Sciatic nerve (tissue), 2 donors: Measurements from ENCODE around the gene RFX4. TPM values are rescaled to one million over a fixed set of nuclear protein-coding genes. Genes with fewer than 3 reads are reported as not detected.
"Not testable (repeated sequence)": the region's sequence is repeated elsewhere in the genome, so short reads cannot be mapped to it uniquely, and the experiment has no call there.

ENCODE experiments used
- ATAC-seq: fragments of 200-7000 bp; cut with Tn5 transposase; one replicate; pipeline ENCODE4 v1.9.1; 2020; ENCODE audit warnings: mild to moderate bottlenecking, moderate library complexity
- DNase-seq: peaks from one replicate; pipeline ENCODE4 v3.0.0-alpha.2; 2020; ENCODE audit warnings: low spot score
- intact Hi-C: fragments of 100-400 bp; cut with DNase I; formaldehyde crosslinking; loops from one replicate; pipeline ENCODE4 v1.14.2; 2022
- total RNA-seq: library from RNA; stranded (reverse); fragmentation: NEBNext Ultra II Directional; extraction: Animal tissue kit (Norgen Biotek cat#: 25700); gene quantifications from one replicate; pipeline ENCODE4 v1.2.1, GENCODE V29; 2021
- donor health status: DM: no; HTN: no; CAD: no.
- donor health status: DM: no; HTN: no; CAD: no.

Gene RFX4
- total RNA-seq, 1 donor from 2014 or later, result not detected

DNA sequence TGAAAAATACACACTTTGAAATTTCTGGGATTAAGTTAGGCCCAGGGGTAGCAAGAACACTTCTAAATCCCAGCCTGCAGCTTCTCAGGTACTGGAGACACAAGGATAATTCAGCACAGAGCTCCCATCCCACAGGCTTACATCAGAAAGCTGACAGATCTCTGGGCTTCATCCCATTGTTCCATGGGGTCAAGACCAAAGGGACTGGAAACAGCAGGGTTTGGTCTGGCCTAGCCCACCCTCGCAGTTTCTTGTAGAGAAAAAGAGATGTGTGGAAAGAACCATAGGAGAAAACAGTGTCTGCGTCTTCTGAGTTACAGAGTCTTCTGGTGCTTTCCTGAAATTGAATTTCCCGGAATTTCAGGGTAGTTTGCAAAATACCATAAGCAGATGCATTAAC, 132.1 kb downstream of the RFX4 start:
- intact Hi-C loops, result no loop called here
- DNase-seq (no peak), ATAC-seq (no peak)

DNA sequence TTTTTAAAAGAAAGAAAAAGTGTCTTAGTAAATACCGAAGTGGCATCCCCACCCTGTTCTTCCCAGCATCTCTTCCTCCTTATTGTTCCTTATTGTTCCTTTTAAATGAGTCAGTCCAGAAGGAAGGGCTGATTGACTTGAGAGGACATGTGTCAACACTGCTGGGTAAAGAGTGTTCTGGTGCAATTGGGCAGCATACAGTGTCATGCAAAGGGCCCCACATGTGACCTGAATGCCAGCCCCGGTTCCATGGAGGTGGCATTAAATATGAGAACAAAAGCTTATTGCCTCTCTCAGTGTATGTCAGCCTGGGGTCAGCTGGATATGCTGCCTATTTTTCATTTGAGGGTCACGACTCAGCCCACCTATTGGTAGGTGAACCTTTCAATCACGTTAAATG, 132.8 kb downstream of the RFX4 start:
- intact Hi-C loops, result no loop called here
- ATAC-seq (no peak), DNase-seq (no peak)

DNA sequence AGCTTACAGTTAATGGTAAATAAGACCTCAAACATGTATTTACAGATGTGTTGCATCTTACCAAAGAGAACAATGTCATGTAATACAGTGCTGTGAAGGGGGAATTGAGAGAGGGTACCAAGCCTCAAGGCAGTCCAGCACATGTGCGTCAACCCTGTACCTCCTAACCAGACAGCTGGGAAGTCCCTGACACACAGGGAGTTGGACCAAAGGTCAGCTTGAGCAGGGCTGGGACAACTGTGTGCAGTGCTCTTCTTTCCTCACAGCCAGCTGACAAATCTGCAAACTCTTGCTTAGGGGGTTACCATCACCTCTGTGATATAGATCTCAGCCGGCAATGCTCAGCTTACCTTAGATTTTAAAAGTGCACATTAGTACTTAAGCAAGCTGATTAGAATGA, 134.9 kb downstream of the RFX4 start:
- ATAC-seq (no peak), DNase-seq (no peak)
- intact Hi-C loops, result no loop called here

DNA sequence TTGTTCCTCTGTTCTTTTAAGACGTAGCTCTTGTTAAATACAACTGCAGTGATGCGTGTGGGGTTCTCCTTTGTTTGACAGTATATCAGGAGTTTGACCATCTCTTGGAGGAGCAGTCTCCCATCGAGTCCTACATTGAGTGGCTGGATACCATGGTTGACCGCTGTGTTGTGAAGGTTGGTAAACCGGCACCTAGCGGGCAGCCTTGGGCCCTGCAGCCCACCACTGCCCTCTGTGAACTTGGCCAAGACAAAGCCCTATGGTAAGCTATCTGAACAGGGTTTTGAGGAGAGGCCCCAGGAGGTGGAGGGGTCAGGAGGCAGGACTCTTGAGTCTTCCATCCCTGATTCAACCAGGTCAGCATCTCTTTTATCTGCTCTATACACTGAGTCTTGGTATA, 137.1 kb downstream of the RFX4 start:
- intact Hi-C loops, result no loop called here
- ATAC-seq (no peak), DNase-seq (no peak)

- intact Hi-C loops, result no loop called here
- no peak for ATAC-seq
These were observed 137.9 kb downstream of the RFX4 start for GRCh38 chr12:106720696-106721095.

GRCh38 chr12:106721915-106722314, 139.1 kb downstream of the RFX4 start:
- DNase-seq, result no peak
- intact Hi-C loops, result no loop called here
- no peak for ATAC-seq

More at GRCh38 chr12:106720696-106721095, 137.9 kb downstream of the RFX4 start:
- DNase-seq, result no peak

DNA sequence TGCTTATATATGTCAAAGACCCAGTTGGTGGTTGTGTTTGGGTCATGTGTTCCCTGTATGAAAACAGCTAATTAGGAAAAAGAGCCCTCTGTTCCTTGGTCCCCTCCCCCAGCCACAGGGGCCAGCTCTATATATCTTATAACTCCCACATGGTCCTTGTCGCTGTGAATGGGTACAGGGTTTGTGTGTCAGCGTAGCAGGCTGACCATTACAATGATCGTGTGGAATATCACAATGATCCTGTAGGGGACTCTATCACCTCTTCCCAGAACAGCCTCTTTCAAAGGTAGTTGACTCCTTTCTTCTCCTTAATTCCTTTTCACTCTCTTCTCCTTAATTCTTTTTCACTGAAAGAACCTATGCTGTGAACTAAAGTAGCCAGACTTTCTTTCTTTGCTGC, 140.0 kb downstream of the RFX4 start:
- intact Hi-C loops, result no loop called here
- no peak for ATAC-seq
- DNase-seq, result no peak

DNA sequence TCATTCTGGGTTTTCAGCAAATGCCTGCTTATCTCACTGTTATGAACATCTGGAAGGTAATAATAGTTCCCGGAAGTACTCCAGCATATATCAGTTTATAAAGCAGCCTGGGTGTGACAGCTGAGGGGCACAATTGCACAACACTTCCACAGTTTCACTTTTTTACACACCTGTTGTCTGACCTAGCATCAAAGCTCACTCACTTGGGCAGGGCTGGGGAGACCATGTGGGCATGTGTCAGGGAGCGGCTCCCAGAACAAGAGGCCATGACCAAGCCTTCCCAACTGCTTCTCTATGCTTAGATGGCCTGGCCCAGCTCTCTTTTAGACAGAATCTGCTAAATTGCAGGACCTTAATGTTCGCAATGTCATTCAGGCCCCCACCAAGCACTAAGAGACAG, 140.6 kb downstream of the RFX4 start:
- ATAC-seq (no peak), DNase-seq (no peak)
- intact Hi-C loops, result no loop called here

GRCh38 chr12:106724116-106724515, 141.3 kb downstream of the RFX4 start:
- intact Hi-C loops, result no loop called here
- DNase-seq (no peak), ATAC-seq (no peak)

DNA sequence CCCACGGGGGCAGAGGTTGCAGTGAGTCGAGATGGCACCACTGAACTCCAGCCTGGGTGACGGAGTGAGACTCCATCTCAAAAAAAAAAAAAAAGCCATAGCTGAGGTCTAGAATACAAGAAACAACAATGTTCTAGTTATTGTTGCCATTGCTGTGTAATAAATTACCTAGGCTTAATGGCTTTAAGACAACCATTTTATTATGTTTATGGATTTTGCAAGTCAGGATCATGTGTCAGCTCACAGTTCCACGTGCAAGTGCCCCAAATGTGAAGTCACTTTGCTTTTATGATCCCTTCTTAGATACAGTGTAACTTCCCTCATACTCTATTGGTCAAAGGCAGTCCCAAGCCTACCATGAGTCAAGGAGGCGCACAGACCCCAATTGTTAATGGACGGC, 142.1 kb downstream of the RFX4 start:
- ATAC-seq, result no peak
- intact Hi-C loops, result no loop called here
- no peak for DNase-seq

DNA sequence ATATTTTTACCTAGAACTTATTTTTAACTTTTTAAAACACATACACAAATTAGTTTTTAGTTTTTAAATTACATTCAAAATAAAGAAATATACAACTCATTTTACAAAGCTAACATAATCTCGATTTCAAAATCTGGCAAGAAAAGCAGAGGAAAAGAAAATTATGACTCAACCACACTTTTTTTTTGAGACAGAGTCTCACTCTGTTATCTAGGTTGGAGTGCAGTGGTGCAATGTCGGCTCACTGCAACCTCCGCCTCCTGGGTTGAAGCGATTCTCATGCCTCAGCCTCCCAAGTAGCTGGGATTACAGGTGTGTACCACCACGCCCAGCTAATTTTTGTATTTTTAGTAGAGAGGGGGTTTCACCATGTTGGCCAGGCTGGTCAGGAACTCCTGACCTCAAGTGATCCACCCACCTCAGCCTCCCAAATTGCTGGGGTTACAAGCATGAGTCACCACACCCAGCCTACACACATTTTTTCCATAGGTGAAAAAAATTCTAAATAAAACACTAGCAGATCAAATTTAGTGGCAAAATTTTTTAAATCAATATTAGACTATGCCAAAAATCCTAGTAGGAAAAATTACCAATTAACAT, 143.9 kb downstream of the RFX4 start:
- DNase-seq, intact Hi-C loops, ATAC-seq: not testable (repeated sequence)

DNA sequence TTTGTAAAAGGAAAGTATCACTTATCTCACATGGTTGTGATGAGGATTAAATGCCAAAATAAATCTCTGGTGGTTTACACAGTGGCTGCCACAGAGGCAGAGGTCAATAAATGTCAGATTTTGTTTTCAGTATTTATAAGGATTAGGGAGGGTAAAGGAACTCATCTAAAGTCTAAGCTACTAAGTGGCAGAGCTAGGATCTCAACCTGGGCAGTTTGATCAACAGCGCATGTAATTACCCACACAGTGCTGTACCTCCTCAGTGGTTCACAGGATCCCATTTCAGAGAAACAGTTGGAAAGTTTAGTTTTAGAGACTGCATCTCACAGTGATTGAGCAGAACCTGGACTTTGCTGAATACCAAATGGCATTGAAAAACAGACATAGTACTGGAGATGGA, 146.8 kb downstream of the RFX4 start:
- DNase-seq, result no peak
- intact Hi-C loops, result no loop called here
- no peak for ATAC-seq

- intact Hi-C loops, result no loop called here
- no peak for ATAC-seq
- DNase-seq, result no peak
These were observed 150.1 kb downstream of the RFX4 start for GRCh38 chr12:106732890-106733289.

DNA sequence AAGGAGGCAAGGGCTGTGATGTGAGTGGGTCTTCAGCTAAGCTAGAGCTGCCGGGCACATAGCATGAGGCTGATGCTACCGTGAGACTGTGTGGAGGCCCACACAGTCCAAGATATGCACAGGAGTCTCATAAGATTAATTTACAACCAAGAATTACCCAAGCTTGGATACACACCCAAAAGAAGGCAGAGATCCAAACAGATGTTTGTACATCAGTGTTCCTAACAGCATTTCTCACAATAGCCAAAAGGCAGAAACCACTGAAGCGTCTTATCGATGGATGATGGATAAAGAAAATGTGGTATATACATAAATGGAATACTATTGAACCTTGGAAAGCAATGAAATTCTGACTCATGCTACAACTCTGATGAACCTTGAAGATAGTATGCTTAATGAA, 150.9 kb downstream of the RFX4 start:
- DNase-seq (no peak), ATAC-seq (peak; percentile 66)
- intact Hi-C loops, result no loop called here

GRCh38 chr12:106736051-106736957, 153.5 kb downstream of the RFX4 start:
- ATAC-seq (no peak), DNase-seq (no peak)
- intact Hi-C loops, result no loop called here

GRCh38 chr12:106739318-106739717, 156.5 kb downstream of the RFX4 start:
- no peak for DNase-seq
- intact Hi-C loops, result no loop called here
- ATAC-seq, result no peak

GRCh38 chr12:106739815-106740530, 157.2 kb downstream of the RFX4 start:
- ATAC-seq, result peak; percentile 64
- no peak for DNase-seq
- intact Hi-C loops, result no loop called here

DNA sequence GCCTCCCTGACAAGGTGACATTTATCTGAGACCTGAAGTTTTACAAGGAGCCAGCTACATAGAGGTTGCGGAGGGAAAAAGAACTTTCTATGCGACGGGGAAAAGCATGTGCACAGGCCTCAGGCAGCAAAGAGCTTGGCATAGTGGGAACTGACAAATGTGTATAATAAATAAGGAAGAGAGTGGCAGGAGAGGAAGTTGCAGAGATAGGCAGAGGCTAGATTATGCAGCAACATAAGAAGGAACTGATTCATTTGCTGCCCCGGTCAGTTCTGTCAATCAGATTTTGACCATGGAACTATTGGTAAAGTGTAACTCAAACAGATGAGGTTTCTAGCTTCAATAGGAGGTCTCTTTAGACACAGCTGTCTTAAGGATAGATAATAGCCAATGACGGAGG, 158.0 kb downstream of the RFX4 start:
- intact Hi-C loops, result no loop called here
- no peak for DNase-seq
- peak; percentile 49 for ATAC-seq

GRCh38 chr12:106741247-106741646, 158.4 kb downstream of the RFX4 start:
- DNase-seq, result no peak
- no peak for ATAC-seq
- intact Hi-C loops, result no loop called here
